RWPE1 (cell line): ENCODE results near the gene ASB5.

Source experiments
- CTCF ChIA-PET: fragments of 350-600 bp; sonication (Branson Sonifier 250); formaldehyde crosslinking; extraction: SDS; loops from one replicate; lab custom pipeline; 2021; lab: Yijun Ruan, JAX
- POLR2A ChIA-PET: fragments of 400-600 bp; formaldehyde crosslinking; extraction: SDS; loops from one replicate; lab custom pipeline; 2020; ENCODE audit warnings: antibody characterized with exemption; ENCODE audit not compliant: low non-redundant PET; lab: Yijun Ruan, JAX
- DNase-seq: peaks from one replicate; pipeline ENCODE4 v3.0.0; 2012; ENCODE audit warnings: low spot score
- H3K27ac ChIP-seq: fragments of 450-650 bp; 2 replicates; pipeline ENCODE4 v1.5.1; 2017
- TF ChIP-seq, protein P1 (sequence below): fragments of 450-650 bp; conservative IDR thresholded peaks from 2 replicates; pipeline ENCODE4 v1.5.1; 2017; ENCODE audit warnings: low read depth, mild to moderate bottlenecking

Gene ASB5

DNA sequence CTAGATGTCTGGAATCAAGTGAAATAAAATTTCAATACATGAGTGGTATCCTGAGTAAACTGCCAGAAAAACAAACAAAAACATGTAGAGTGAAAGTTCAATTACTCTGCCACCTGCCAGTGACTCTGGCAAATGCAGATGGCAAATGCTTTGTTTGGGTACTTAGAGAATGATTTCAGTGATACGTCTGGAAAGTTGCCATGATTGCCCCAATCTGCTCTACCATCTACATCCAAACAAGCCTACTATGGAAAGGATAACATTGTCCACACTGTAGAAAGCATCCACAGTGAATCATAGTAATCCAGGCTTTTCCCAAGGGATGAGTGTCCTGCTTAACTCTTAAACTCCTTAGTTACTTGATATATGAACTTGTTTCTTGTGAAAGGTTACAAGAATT lies 77.0 kb downstream of the ASB5 start:
- no peak overlapping the region for H3K27ac ChIP-seq
- TF ChIP-seq, protein P1, sequence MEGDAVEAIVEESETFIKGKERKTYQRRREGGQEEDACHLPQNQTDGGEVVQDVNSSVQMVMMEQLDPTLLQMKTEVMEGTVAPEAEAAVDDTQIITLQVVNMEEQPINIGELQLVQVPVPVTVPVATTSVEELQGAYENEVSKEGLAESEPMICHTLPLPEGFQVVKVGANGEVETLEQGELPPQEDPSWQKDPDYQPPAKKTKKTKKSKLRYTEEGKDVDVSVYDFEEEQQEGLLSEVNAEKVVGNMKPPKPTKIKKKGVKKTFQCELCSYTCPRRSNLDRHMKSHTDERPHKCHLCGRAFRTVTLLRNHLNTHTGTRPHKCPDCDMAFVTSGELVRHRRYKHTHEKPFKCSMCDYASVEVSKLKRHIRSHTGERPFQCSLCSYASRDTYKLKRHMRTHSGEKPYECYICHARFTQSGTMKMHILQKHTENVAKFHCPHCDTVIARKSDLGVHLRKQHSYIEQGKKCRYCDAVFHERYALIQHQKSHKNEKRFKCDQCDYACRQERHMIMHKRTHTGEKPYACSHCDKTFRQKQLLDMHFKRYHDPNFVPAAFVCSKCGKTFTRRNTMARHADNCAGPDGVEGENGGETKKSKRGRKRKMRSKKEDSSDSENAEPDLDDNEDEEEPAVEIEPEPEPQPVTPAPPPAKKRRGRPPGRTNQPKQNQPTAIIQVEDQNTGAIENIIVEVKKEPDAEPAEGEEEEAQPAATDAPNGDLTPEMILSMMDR, result no peak
- no peak for DNase-seq
- CTCF ChIA-PET, result no interaction called here
- POLR2A ChIA-PET, result no interaction called here

- ChIA-PET CTCF (no interaction called here), POLR2A (no interaction called here)
- H3K27ac ChIP-seq, result no peak overlapping the region
- DNase-seq, result no peak
- TF ChIP-seq, protein P1, result no peak
Observed at GRCh38 chr4:176189891-176190795, 78.9 kb downstream of the ASB5 start.

DNA sequence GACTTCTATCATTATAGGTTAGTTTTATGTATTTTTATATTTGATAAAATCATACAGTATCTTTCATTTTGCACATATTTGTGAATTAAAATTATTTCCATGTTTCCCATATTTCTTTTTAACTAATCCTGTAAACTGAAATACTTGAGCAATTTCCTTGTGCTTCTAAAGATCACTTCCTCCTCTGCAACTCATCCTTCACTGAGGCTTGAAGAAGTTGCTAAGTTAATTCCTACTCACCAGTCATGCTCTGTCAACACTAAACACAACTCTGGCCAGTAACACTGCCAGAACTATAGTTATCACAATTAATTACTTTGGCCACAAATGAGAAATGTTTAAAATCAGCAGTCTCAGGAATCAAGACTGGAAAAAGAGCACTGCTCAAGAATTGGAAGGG lies 80.4 kb downstream of the ASB5 start:
- TF ChIP-seq, protein P1, result no peak
- DNase-seq, result no peak
- ChIA-PET CTCF (no interaction called here), POLR2A (no interaction called here)
- H3K27ac ChIP-seq, result no peak overlapping the region

- ChIA-PET POLR2A (no interaction called here), CTCF (interaction anchor here (1.0 kb wide), 1 partner anchor 12 kb away, joined by 4 read pairs; no protein-coding TSS in a partner anchor)
- H3K27ac ChIP-seq, result no peak overlapping the region
- TF ChIP-seq, protein P1, result no peak
- peak; percentile 34 for DNase-seq
Observed at GRCh38 chr4:176187624-176188023, 81.4 kb downstream of the ASB5 start.

- DNase-seq, result no peak
- TF ChIP-seq, protein P1, result no peak
- H3K27ac ChIP-seq, result no peak overlapping the region
- ChIA-PET POLR2A (no interaction called here), CTCF (interaction anchor here (1.0 kb wide), 1 partner anchor 13 kb away, joined by 4 read pairs; no protein-coding TSS in a partner anchor)
Observed at GRCh38 chr4:176186671-176187395, 82.2 kb downstream of the ASB5 start.

GRCh38 chr4:176186067-176186466 lies 83.0 kb downstream of the ASB5 start:
- no peak for DNase-seq
- ChIA-PET POLR2A (no interaction called here), CTCF (no interaction called here)
- H3K27ac ChIP-seq, result no peak overlapping the region
- TF ChIP-seq, protein P1, result no peak
